PFSK-1 (cell line): ENCODE results near the gene PXDN.

Source experiments
- FOXP2 ChIP-seq: optimal IDR thresholded peaks from 2 replicates; pipeline ENCODE3; 2011; ENCODE audit warnings: borderline replicate concordance, control low read depth, inconsistent platforms; ENCODE audit not compliant: insufficient read depth; ENCODE audit errors: extremely low read length, extremely low read depth
- POLR2AphosphoS5 ChIP-seq: IDR thresholded peaks from 2 replicates; pipeline ENCODE4 v1.6.1; 2012; ENCODE audit warnings: low read depth, mild to moderate bottlenecking, control low read depth, low read length, moderate library complexity
- SIN3A ChIP-seq: IDR thresholded peaks from 2 replicates; pipeline ENCODE4 v1.6.1; 2012; ENCODE audit warnings: mild to moderate bottlenecking, low read length, moderate library complexity, borderline replicate concordance; ENCODE audit not compliant: insufficient read depth
- TAF1 ChIP-seq: IDR thresholded peaks from 2 replicates; pipeline ENCODE4 v1.6.1; 2012; ENCODE audit warnings: low read length, control low read depth, borderline replicate concordance; ENCODE audit not compliant: insufficient read depth
- TF ChIP-seq, protein P1 (sequence below), 2 experiments: IDR thresholded peaks; 2 replicates each; pipeline versions ENCODE4 v1.6.1 to v1.8.0; 2011 to 2012; ENCODE audit warnings: low read depth in 2 of 2, low read length in 2 of 2, control low read depth in 1 of 2, inconsistent platforms in 1 of 2, mild to moderate bottlenecking in 1 of 2, moderate library complexity in 1 of 2; ENCODE audit not compliant: insufficient read depth in 1 of 2

PXDN gene

DNA sequence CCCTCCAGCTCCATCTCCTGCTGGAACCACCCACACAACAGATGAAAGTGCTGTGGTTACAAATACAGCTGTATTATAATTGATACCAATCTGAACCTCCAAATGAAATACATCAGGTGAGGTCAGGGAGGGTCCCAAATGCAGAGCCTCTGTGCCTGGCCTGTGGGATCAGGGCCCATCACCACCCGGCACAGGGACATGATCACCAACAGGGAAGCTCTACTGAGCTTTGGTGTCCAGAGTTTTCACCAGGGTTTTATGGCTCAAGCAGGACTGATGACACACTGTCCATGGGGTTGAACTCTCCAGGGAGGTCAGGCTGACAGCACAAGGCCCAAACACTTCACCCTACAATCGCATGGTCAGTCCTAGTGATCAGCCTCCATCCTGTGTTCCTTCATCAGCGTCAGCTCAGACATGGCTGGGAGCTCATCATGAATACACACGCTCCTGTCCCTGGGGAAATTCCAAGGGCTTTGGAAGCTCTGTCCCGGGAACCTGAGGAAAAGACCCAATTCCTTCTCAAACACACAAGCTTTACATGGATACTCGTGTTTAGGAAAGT, 3.9 kb upstream of the PXDN start:
- TF ChIP-seq, protein P1, sequence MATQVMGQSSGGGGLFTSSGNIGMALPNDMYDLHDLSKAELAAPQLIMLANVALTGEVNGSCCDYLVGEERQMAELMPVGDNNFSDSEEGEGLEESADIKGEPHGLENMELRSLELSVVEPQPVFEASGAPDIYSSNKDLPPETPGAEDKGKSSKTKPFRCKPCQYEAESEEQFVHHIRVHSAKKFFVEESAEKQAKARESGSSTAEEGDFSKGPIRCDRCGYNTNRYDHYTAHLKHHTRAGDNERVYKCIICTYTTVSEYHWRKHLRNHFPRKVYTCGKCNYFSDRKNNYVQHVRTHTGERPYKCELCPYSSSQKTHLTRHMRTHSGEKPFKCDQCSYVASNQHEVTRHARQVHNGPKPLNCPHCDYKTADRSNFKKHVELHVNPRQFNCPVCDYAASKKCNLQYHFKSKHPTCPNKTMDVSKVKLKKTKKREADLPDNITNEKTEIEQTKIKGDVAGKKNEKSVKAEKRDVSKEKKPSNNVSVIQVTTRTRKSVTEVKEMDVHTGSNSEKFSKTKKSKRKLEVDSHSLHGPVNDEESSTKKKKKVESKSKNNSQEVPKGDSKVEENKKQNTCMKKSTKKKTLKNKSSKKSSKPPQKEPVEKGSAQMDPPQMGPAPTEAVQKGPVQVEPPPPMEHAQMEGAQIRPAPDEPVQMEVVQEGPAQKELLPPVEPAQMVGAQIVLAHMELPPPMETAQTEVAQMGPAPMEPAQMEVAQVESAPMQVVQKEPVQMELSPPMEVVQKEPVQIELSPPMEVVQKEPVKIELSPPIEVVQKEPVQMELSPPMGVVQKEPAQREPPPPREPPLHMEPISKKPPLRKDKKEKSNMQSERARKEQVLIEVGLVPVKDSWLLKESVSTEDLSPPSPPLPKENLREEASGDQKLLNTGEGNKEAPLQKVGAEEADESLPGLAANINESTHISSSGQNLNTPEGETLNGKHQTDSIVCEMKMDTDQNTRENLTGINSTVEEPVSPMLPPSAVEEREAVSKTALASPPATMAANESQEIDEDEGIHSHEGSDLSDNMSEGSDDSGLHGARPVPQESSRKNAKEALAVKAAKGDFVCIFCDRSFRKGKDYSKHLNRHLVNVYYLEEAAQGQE (IDR thresholded peaks at IDR 0.05; ENCODE audit: insufficient read depth in 1 of 2, low read depth in 2 of 2, low read length in 2 of 2), result no peak
- no peak for TF ChIP-seq FOXP2
- no peak for TF ChIP-seq TAF1
- TF ChIP-seq POLR2AphosphoS5, result no peak
- no peak for TF ChIP-seq SIN3A

DNA sequence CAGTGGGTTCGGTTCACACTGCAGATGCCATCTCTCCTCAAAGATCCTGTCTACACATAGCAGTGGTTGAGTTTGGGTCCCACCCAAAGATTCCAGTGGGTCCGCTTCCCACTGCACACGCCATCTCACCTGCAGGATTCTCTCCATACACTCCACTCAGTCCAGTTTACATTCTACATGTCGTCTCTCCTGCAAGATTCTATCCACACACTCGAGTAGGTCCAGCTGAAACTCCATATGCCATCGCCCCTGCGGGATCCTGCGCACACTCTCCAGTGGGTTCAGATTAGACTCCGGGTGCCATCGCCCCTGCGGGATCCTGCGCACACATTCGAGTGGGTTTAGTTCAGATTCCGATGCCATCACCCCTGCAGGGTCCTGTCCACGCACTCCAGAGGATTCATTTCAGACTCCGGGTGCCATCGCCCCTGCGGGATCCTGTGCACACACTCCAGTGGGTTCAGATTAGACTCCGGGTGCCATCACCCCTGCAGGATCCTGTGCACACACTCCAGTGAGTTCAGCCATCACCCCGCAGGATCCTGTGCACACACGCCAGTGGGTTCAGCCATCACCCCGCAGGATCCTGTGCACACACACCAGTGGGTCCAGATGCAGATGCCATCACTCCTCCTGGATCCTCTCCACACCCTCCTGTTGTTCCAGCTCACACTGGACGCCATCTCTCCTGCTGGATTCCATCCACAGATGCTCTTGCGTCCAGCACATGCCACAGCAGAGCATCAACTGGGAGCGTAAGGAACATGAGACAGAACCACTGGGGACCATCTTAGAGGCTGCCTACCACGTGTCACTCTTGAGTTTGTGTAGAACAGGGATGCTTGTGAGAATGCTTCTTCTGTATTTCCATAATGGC, 3.0 kb upstream of the PXDN start:
- TF ChIP-seq SIN3A (no peak), FOXP2 (no peak), TAF1 (no peak), POLR2AphosphoS5 (peak; percentile 36; the same call in 1 of the 2 replicates)
- TF ChIP-seq, protein P1 (IDR thresholded peaks at IDR 0.05; ENCODE audit: insufficient read depth in 1 of 2, low read depth in 2 of 2, low read length in 2 of 2), result no peak

DNA sequence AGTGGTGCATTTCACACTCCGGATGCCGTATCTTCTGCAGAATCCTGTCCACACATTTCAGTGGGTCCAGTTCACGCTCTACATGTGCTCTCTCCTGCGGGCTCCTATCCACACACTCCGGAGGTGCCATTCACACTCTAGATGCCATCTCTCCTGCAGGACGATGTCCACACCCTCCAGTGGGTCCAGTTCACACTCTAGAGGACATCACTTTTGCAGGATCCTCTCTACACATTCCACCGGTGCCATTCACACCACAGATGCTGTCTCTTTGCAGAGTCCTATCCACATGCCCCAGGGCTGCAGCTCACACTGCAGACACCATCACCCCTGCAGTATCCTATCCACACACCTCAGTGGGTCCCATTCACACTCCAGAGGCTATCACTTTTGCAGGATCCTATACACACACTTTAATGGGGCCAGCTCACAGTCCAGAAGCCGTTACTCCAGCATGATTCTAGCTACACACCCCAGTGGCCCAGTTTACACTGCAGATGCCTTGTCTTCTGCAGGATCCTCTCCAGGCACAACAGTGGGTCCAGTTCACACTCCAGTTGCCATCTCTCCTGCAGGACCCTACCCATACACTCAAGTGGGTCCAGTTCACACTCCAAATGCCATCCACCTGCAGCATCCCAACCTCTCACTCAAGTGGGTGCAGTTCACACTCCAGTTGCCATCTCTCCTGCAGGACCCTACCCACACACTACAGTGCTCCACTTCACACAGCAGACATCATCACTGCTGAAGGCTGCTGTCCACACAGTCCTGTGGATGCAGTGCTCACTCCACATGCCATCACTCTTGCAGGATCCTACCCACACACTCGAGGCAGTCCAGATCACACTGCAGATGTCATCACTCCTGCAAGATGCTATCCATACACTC, 2.1 kb upstream of the PXDN start:
- peak; percentile 34; the same call in 1 of the 2 replicates for TF ChIP-seq POLR2AphosphoS5
- no peak for TF ChIP-seq TAF1
- TF ChIP-seq SIN3A, result no peak
- TF ChIP-seq, protein P1 (IDR thresholded peaks at IDR 0.05; ENCODE audit: insufficient read depth in 1 of 2, low read depth in 2 of 2, low read length in 2 of 2), result no peak
- TF ChIP-seq FOXP2, result no peak

DNA sequence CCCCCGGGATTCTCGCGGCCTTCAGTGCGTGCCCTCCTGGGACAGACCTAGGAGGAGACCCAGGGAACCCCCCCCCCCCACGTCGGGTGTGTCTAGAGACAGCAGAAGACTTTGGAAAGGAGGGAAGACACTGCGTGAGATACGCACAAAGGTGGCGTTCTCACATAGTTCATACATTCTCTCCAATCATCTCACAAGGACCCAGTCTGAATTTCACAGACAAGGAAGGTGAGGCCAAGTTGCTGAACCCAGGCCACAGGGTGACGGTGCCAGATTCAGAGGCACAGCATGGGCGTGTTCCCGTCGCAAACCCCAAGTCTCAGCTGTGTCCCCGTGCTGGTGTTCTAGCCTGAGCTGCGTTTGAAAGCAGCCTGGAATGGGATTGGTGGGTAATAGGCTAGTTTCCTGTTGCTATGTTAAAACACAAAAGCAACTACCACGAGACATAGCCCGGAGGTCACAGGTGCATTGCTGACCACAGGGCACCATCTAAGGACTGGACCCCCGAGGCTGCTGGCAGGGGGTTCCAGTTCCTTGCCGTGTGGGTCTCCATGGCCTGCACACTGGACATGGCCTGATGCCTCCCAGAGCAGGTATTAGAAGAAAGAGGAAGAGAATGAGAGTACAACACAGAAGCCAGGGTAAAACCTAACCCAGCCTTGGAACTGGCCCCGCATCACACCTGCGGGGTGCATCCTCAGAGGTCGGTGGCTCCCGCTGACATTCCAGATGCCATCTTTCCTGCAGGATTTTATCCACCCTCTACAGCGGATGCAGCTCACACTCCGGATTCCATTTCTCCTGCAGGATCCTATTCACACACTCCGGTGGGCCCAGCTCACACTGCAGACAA, 1.1 kb upstream of the PXDN start:
- no peak for TF ChIP-seq POLR2AphosphoS5
- TF ChIP-seq, protein P1 (IDR thresholded peaks at IDR 0.05; ENCODE audit: insufficient read depth in 1 of 2, low read depth in 2 of 2, low read length in 2 of 2), result no peak
- TF ChIP-seq FOXP2, result no peak
- TF ChIP-seq SIN3A, result no peak
